Stimulated activated CD8-positive, alpha-beta memory T cell treated with anti-CD3 and anti-CD28 coated beads, Interleukin-2, amount 100 ng/mL, for 48 hours (primary cell): ENCODE measurements around the gene XPR1.
"Not testable (repeated sequence)": the region's sequence is repeated elsewhere in the genome, so short reads cannot be mapped to it uniquely, and the experiment has no call there.

Experiments used
- DNase-seq, 2 donors: peaks; one replicate each; pipeline ENCODE4 v3.0.0-alpha.2; 2020; ENCODE audit warnings: low read depth in 2 of 2

The XPR1 gene

DNA sequence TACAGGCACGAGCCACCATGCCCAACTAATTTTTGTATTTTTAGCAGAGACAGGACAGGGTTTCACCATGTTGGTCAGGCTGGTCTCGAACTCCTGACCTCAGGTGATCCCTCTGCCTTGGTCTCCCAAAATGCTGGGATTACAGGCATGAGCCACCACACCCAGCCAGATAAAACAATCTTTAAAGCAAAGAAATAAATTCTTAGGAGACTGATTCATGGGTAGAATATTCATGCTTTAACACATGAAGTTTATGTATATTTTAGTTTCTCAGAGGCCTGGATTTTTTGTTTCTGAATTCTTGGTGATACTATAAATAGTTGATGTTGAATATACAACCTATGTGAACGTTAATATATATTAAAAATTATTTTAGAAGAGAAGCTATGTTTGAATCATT is 153.5 kb downstream of the XPR1 start:
- no peak for DNase-seq

DNA sequence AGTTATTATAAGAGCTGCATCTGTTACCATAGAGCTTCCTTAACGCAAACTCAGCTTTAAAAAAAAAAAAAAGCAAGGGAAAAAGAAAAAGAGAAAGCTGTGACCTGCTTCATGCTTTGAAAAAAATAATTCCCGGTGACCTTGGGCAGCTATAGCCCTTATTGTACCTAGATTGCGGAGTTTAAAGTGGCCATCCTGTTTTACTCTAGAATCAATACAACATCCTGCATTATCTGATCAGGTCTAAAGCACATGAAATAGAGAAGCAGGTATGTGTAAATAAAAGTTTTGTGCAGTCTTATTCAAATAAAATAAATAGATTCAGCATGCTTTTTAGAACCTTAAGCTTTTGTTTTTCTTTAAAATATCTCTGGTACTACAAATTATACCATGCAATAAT is 154.1 kb downstream of the XPR1 start:
- no peak for DNase-seq

DNA sequence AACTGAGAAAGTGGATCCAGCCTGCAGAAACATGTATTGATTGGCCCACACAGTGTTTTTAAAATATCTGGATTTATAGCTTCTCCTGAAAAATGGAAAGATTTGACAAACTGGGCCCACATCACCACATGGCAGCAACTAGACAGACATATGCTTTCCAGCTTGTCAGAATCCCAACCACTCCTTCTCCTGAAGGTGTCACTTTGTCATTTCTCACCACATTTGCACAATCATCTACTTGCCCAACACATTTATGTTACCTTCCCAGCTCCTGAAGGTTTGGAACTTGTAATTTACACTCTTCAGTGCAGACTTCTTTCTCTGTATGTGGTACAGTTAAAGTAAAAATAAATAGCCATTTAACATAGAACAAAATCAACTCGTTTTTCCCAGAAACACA is 154.8 kb downstream of the XPR1 start:
- DNase-seq: no peak

DNA sequence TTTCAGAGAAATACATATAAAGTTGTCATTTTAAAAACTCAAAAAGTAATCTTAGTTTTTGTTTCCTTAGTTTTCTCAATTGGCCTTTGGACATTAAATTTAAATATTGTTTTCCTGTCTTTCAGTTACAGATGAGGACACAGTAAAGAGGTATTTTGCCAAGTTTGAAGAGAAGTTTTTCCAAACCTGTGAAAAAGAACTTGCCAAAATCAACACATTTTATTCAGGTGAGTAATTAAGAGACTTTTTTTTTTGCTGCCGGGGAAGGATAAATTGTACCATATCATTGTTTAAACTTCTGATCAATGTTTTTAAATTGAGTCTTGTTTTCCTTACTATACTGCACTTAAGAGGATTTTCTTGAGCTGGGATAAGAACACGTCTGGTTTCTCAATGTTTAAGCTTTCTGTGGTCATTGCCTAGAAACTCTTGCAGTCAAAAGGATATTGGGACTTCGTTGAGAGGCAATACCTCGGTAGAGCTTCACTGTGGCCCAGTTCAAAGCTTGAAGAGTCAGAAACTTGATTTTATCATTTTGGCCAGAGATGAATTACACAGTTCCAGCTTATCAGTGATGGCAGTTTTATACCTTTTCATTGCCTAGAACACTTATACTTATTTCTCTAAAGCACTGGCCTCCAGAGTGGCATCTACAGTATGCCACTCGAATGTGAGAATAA is 155.9 kb downstream of the XPR1 start:
- no peak for DNase-seq

DNA sequence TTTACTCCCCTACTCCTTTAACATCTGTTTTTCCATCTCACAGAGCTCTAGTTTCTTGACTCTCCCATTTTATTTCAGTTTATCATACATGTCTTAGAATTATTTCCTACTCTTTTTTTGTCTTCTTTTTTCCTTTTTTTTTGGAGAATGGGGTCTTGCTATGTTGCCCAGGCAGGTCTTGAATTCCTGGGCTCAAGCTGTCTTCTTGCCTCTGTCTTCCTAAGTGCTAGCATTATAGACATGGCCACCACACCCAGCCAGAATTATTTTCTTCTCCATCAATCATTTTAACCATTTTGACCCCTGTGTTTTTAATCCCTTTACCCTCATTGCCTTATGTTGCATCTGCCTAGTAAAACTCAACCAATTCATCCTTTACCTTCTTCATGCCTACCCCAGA is 157.6 kb downstream of the XPR1 start:
- DNase-seq: no peak

DNA sequence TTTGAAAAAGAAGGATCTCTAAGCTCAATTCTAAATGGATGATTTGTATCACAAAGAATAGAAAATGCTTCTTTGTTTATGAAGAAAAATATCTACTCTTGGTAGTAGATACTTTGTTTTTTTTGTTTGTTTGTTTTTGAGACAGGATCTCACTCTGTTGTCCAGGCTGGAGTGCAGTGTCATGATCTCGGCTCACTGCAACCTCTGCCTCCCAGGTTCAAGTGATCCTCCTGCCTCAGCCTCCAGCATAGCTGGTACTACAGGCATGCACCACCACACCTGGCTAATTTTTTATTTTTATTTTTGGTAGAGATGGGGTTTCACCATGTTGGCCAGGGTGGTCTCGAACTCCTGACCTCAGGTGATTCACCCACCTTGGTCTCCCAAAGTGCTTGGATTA is 159.3 kb downstream of the XPR1 start:
- not testable (repeated sequence) for DNase-seq

DNA sequence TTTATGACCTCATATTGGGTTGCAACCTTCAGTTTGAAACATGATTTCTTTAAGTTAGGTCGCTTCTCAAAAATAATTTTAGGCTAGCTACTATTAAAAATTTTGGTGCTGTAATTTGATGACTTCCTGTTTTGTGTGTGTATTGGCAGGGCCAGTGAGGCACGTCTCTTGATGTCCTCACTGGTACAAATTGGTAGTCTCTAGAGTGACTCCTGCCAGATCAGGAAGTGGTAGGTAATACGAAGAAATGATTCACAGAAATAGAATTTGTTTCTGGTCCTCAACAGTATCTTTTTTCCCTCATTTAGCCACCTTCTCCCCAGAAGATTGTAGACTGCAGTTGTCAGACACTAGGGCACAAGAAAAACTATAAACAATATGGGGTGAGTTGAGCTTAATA is 160.0 kb downstream of the XPR1 start:
- no peak for DNase-seq

DNA sequence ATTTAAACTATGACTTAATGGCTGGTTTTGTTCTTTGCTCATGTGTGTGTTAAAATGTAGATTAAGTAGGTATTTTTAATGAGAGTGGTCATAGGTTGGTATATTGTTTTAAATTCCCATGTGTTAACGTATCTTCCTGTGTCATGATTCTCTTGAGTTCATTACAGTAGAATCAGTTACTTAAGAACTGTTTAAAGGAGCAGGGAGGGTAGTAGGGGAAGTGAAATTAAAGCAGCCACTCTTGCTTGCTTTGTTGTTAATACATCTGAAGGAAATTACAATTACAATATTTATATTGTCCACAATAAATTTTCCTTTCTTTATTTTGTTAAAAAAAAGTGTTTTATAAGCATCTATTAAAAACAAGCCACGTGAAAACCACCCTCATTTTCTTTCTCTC is 161.6 kb downstream of the XPR1 start:
- no peak for DNase-seq

DNA sequence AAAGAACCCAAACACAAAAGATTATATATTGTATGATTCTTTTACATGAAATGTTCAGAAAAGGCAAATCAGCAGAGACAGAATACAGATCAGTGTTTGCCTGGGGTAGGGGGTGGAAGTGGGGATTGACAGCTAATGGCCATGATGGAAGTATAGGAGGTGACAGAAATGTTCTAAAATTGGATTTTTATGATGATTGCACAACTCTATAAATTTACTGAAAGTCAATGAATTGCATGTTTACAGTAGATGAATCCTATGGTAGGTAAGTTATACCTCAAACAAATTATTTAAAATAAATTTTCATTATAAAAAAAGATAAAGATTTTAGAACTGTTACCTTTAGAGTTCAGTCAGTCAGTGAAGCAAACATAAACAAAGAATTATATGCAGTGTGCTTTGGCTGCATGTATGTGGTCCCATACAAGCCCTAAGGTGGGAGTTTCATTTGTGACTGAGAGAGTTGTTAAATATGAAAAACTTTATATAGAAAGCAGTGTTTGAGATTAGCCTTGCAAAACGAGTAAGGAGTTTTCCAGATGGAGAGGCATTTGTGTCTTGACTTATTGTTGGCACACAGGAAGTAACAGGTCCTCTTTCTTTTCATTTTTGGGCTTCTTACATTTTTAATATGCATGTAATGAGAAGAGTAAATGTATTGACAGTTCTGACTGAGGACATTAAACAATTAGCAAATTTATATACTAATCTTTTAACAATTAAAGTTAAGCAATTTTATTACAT is 165.2 kb downstream of the XPR1 start:
- no peak for DNase-seq

DNA sequence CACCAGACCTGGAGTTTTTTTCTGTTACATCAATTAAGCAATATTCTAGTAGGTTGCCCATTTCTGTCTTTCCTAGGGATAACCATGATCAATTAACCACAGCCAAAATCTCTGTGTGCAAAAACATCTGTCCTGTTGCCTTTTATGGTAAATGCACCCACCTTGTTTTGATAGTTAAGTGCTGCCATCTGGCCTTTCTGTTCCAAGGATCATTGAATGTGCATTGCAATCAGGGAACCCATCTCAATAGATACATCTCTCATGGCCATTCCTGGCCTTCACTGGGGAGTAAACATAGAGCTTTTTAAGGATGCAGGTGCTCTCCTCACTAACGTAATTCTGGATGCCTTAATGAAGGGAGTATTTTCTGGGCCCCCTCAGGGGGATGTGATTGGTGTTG is 169.1 kb downstream of the XPR1 start:
- DNase-seq: no peak

DNA sequence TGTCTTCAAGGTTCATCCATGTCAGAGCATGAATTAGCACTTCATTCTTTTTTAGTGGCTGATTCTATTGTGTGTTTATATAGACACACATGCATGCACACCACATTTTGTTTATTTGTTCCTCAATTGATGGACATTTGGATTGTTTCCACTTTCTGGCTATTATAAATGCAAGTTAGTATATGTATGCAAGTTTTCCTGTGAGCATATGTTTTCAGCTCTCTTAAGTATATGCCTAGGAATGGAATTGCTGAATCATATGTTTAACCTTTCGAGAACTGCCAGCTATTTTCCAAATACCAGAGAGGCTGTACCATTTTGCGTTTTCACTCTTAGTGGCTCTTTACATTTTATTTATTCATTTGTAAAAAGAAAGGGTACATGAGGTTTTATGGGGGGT is 171.0 kb downstream of the XPR1 start:
- DNase-seq: no peak

DNA sequence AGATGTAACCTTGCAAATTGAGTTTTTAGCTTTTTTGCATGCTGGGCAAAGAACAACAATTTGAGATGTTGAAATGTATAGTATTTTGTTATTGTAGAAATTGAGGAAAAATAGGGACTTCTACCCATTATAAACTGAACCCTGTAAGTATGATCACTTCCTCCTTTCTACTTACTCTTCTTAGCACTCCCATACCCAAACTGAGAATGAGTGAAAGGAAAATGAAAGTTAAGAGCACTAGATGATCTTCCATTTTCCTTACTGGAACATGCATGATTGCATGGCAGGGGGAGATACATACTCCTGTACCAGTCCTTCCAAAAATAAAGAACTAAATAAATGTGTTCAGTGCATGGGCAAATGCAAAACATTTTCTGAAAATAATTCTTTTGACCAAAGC is 173.5 kb downstream of the XPR1 start:
- DNase-seq: no peak

DNA sequence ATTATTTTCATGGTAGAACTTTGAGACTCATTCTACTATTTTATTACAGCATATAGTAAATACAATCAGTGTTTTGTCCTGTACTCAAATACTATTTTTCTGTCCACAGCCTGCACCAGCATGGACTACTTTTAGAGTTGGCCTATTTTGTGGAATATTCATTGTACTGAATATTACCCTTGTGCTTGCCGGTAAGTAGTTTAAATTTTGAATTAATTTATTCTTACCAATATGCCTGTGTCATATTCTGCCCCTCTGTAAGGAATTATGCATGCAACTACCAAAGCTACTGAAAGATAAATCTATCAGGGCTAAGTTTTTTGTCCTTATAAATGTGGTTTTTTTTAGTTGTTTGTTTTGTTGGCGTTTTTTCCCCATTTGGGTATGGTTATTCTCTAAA is 179.5 kb downstream of the XPR1 start:
- no peak for DNase-seq

DNA sequence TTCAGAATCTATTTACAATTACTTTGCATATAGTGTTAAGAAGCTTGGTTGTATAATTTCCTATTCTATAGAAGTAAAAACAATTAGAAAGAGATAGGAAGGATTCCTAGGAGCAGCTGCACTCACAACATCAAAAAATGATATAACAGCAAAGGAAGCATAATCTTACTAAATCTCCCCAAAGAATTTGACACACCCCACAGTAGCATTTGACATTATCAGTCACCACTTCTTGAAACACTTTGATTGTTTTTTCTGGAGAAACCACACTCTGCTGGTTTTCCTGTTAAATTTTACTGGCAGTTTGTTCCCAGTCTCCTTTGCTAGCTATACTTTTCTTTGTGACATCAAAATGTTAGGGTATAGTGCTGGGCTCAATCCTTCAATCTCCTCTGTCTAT is 180.1 kb downstream of the XPR1 start:
- DNase-seq: no peak

DNA sequence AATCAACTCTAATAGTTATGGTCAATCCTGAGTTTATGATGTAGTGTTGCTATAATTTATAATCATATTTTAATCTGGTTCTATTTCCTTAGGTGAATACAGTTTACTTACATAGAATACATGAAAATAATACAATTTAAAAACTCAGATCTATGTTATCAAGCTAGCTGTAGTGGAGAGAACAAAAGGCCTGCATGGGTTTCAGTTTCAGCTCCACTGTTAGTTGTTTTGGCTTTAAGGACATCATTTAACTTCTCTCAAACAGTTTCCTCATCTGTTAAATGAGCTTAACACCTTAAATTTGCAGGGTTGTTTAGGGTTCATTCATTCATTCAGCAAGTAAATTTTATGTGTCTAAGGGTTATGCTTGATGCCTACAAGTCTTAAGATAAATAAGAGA is 182.4 kb downstream of the XPR1 start:
- no peak for DNase-seq

DNA sequence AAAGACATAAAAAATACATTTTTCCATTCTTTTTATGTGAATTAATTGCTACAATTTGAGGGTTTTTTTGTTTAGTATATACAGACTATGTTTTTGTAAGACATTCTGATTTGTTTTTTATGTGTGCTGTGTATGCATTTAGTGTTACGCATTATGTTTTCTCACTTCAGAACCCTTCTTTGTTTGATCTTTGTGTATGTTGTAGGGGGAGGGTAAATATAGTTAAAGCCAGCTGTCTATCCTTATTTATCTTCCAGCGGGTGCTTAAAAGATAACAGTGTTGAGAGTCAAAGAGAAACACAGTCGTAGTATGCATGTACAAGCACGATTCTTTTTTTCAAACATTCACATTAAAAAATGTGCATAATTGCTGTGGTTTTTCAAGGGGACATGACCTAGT is 183.4 kb downstream of the XPR1 start:
- DNase-seq: no peak

DNA sequence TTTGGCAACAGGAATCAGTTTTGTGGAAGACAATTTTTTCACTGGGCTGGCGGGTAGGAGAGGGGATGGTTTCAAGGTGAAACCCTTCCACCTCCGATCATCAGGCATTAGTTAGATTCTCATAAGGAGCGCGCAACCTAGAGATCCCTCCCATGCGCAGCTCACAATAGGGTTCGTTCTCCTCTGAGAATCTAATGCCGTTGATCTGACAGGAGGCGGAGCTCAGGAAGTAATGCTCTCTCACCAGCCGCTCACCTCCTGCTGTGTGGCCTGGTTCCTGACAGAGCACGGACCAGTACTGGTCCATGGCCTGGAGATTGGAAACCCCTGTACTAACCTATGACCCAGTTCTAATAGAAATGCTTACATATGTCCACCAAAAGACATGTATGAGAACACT is 184.3 kb downstream of the XPR1 start:
- no peak for DNase-seq

DNA sequence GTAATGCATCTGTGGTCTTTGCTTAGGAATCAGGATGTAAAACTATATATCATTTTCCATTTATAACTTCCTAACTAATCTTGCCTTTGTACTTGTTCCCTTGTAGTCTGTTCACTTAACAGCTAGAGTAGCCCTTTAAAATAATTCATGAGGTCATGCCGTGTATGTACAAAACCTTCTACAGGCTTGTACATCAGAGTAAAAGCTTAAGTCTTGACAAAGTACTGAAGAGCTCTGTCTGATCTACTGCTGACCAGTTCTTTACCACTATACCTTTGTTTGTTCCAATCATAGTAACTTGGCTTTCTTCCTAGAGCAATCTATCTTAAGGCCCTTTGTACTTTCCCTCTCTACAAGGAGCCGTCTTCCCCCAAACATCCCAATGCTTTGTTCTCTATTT is 190.1 kb downstream of the XPR1 start:
- no peak for DNase-seq

DNA sequence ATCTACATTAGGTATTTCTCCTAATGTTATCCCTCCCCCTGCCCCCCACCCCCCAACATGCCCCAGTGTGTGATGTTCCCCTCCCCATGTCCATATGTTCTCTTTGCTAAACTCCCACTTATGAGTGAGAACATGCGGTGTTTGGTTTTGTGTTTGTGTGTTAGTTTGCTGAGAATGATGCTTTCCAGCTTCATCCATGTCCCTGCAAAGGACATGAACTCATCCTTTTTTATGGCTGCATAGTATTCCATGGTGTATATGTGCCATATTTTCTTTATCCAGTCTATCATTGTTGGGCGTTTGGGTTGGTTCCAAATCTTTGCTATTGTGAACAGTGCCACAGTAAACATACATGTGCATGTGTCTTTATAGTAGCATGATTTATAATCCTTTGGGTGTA is 199.7 kb downstream of the XPR1 start:
- DNase-seq: not testable (repeated sequence)

DNA sequence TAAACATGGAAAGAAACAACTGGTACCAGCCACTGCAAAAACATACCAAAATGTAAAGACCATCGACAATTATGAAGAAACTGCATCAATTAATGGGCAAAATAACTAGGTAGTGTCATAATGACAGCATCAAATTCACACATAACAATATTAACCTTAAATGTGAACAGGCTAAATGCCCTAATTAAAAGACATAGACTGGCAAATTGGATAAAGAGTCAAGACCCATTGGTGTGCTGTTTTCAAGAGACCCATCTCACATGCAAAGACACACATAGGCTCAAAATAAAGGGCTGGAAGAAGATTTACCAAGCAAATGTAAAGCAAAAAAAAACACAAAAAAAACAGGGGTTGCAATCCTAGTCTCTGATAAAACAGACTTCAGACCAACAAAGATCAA is 201.4 kb downstream of the XPR1 start:
- DNase-seq: not testable (repeated sequence)

DNA sequence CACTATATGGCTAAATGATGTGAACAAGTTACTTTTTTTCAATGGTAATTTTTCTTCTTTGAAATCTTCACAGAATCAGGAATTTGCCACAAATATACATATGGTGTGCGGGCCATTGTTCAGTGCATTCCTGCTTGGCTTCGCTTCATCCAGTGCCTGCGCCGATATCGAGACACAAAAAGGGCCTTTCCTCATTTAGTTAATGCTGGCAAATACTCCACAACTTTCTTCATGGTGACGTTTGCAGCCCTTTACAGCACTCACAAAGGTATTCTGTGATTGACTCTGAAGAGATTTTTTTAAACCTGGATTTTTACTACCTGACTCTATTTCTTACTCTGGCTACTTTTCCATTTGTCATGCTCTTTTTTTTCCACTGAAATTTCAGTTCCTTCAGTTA is 204.6 kb downstream of the XPR1 start:
- no peak for DNase-seq

DNA sequence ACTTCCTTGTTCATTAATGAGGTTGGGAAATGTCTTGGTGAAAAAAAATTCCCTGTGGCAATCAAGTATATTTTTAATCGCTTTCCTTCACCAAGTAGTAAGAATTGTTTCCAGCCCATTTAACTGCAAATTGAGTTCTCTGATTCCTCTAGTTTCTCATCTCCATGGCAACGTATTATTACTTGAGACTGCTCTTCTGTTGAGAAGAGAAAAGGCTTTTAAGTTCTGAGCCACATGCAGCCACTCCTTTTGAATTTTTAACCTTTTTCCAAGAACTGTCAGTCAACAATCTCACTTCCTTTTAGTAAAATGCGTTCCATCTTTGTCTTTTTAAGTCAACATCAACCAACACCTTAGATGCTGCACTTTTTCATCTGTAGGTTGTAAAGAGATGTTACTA is 205.2 kb downstream of the XPR1 start:
- DNase-seq: no peak

DNA sequence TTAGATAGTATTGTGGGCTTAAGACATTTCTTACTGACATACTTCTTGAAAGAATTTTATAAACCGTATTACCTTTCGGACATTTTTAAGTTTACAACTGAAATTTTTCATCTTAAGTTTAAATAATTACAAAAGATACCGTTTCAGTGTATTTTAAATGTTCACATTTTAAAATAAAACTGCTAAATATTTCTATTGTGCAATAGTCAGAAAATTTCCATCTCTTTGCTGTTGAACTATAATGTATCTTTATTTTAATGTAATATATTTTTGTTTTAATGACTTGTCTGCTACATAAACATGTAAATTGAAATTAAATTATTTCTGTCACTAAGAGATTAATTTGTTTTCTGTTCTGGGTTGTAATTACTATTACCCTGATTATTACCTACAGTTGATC is 206.7 kb downstream of the XPR1 start:
- DNase-seq: no peak

DNA sequence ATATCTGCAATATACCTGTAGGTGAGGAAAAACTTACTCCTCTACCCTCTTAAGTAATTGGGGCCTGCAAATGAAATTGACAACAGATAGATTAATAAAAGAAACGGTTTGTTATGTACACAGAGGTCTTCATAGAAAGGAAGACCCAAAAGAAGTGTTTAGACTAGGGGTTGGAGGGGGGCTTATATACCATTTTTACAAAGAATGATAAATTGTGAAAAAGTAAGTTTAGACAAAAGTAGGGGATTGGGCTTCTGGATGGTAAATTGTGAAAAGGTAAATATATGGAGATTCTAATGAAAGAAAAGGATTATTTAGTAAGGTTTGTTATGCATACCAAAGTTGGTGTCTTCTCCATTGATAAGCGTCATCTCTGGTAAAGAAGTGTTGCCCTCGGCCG is 207.7 kb downstream of the XPR1 start:
- DNase-seq: no peak
